Activated naive CD4-positive, alpha-beta T cell treated with anti-CD3 and anti-CD28 coated beads, Interleukin-2, amount 50 U/mL, for 24 hours (primary cell): Measurements from ENCODE around the gene REELD1.

ENCODE experiments used
- H3K27ac Mint-ChIP-seq: one replicate; pipeline ENCODE4 v1.8.0; 2021; ENCODE audit warnings: mild to moderate bottlenecking, mixed read lengths
- H3K27me3 Mint-ChIP-seq: one replicate; pipeline ENCODE4 v1.8.0; 2021; ENCODE audit warnings: mixed read lengths
- H3K36me3 Mint-ChIP-seq: one replicate; pipeline ENCODE4 v1.8.0; 2021; ENCODE audit warnings: mixed read lengths
- H3K4me1 Mint-ChIP-seq: one replicate; pipeline ENCODE4 v1.8.0; 2021; ENCODE audit warnings: mixed read lengths
- H3K4me3 Mint-ChIP-seq: one replicate; pipeline ENCODE4 v1.8.0; 2021; ENCODE audit warnings: mild to moderate bottlenecking, mixed read lengths
- H3K9me3 Mint-ChIP-seq: one replicate; pipeline ENCODE4 v1.8.0; 2021; ENCODE audit warnings: mixed read lengths

REELD1 gene

DNA sequence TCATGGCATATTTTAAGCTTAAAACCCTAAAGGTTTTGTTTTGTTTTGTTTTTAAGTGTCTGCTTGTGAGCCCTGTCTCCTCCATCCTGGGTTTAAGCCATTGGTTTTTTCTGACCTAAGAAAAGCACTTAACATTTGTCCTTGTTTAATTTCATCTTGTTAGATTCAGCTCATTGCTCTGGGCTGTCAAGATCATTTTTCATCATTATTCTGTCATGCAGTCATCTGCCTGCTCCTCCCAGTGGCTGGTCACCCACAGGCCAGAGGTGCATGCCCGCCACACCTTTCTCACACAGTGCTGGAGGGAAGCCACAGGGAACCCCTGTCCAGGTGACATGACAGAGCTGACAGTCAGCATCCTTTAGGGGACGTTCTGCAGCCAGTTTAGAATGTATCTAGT is 11.7 kb upstream of the REELD1 start:
- H3K4me3 Mint-ChIP-seq: no peak overlapping the region
- no peak overlapping the region for H3K27ac Mint-ChIP-seq
- no peaks in the 10 kb centered on the region for H3K4me1 Mint-ChIP-seq

DNA sequence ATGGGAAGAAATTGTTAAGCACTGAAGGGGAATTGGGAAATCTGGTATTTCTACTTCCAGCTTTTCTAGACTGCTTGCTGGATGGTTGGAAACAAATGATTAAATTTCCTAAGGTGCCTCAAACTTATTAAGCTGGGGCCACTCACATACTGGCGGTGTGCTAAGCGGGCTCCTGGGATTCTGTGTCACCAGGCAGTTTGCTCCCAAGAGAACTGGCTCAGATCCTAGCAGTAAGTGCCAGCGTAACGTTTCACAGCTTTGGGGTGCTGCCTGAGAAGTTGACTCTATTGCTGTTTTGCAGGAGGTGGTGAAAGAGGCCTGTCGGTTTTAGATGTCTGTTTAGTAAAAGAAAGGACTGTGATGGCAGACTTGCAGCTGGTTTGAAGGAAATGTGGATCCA is 6.9 kb upstream of the REELD1 start:
- H3K27ac Mint-ChIP-seq: no peak overlapping the region
- H3K4me1 Mint-ChIP-seq: no peaks in the 10 kb centered on the region
- peaks cover 20% of the 10 kb centered on the region for H3K36me3 Mint-ChIP-seq
- no peak overlapping the region for H3K4me3 Mint-ChIP-seq
- no peaks in the 10 kb centered on the region for H3K9me3 Mint-ChIP-seq
- H3K27me3 Mint-ChIP-seq: no peaks in the 10 kb centered on the region

More for the DNA sequence above, 11.7 kb upstream of the REELD1 start:
- Mint-ChIP-seq H3K9me3 (no peaks in the 10 kb centered on the region), H3K27me3 (no peaks in the 10 kb centered on the region), H3K36me3 (peaks cover 20% of the 10 kb centered on the region)

- no peaks in the 10 kb centered on the region for H3K4me1 Mint-ChIP-seq
- H3K36me3 Mint-ChIP-seq: peaks cover 2% of the 10 kb centered on the region
- H3K27ac Mint-ChIP-seq: no peak overlapping the region
- H3K9me3 Mint-ChIP-seq: no peaks in the 10 kb centered on the region
- H3K27me3 Mint-ChIP-seq: no peaks in the 10 kb centered on the region
- no peak overlapping the region for H3K4me3 Mint-ChIP-seq
Measured at GRCh38 chr4:146210890-146211289, 3.4 kb upstream of the REELD1 start.

DNA sequence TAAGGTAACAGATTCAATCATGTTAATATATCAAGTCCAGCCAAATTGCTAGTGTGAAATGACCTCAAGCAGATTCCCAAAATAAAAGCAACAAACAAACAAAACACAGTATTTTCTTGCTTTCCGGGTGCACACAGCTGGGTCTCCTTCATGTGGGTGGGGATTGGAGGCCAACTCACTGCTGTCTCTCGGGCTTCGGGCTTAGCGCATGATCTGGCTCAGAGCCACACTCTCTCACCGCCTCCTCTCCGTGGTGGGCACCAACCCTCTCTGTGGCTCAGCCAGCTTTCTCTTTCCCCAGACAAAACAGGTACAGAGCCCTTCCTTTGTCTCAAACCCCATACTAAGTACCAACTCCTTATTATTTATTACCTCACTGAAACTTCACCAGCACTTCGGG is 2.9 kb upstream of the REELD1 start:
- H3K36me3 Mint-ChIP-seq: peaks cover 2% of the 10 kb centered on the region
- no peaks in the 10 kb centered on the region for H3K27me3 Mint-ChIP-seq
- H3K27ac Mint-ChIP-seq: no peak overlapping the region
- H3K4me3 Mint-ChIP-seq: no peak overlapping the region
- no peaks in the 10 kb centered on the region for H3K9me3 Mint-ChIP-seq
- H3K4me1 Mint-ChIP-seq: no peaks in the 10 kb centered on the region

DNA sequence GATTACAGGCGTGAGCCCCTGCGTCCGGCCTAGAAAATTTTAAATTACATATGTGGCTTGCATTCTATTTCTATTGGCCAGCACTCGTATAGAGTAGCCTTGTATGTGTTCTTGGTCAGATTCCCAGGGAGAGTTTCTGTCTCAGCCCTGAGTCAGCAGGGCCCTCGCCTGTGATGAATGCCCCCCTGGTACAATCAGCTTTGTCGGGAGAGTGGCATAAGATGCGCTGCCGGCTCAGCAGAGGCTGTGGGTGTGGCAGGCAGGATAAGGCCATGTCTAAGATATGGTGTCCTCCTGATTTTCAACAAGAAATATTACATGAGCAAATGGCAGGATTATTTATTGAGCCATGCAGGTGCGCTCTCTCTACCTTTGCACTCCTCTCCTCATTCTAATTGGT is 1.6 kb upstream of the REELD1 start:
- no peak overlapping the region for H3K4me3 Mint-ChIP-seq
- H3K9me3 Mint-ChIP-seq: no peaks in the 10 kb centered on the region
- no peaks in the 10 kb centered on the region for H3K27me3 Mint-ChIP-seq
- H3K4me1 Mint-ChIP-seq: no peaks in the 10 kb centered on the region
- H3K27ac Mint-ChIP-seq: no peak overlapping the region
- H3K36me3 Mint-ChIP-seq: no peaks in the 10 kb centered on the region

DNA sequence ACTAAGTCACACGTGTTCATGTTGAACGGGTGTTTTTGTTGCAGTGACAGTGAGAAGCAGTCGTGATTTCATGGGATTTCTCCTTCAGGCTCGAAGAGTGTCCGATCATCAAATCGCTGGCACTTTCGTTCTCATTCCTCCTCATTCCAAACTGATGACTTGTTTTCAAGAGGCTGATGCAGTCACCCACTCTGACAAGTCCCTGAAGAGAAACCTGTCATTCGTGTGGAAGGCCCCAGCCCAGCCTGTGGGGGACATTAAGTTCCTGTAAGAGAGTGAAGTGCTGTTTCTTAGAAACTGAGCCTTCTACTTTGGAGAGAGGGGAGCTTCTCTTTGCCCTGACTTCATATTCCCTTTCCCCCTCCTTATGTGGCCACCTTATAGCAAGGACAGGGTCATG is 8.0 kb downstream of the REELD1 start:
- Mint-ChIP-seq H3K9me3 (no peaks in the 10 kb centered on the region), H3K36me3 (no peaks in the 10 kb centered on the region), H3K4me1 (no peaks in the 10 kb centered on the region), H3K27me3 (no peaks in the 10 kb centered on the region), H3K4me3 (no peak overlapping the region), H3K27ac (no peak overlapping the region)

- Mint-ChIP-seq H3K27me3 (no peaks in the 10 kb centered on the region), H3K9me3 (no peaks in the 10 kb centered on the region), H3K36me3 (no peaks in the 10 kb centered on the region), H3K27ac (no peak overlapping the region), H3K4me1 (no peaks in the 10 kb centered on the region), H3K4me3 (no peak overlapping the region)
Measured at GRCh38 chr4:146224326-146224966, 10.1 kb downstream of the REELD1 start.

DNA sequence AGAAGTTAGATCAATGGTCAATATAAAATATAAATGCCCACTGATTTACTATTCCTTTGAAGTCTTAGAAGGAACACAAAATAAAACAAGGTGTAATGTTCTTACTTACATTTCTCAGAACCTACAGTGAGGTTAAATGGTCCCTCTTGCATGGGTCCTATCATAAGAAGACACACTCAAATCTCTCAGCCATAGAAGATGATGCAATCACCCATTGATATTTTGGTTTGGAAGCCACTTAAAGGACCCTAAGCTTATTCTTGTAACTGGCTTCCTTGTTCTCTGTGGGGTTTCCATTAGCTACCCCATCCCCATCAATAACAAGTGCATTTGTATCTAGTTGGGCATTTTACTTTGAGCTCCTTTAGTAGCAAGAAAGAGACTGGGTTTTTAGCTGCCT is 15.1 kb downstream of the REELD1 start:
- Mint-ChIP-seq H3K4me3 (no peak overlapping the region), H3K36me3 (no peaks in the 10 kb centered on the region), H3K27me3 (no peaks in the 10 kb centered on the region), H3K4me1 (no peaks in the 10 kb centered on the region), H3K9me3 (no peaks in the 10 kb centered on the region), H3K27ac (no peak overlapping the region)

- Mint-ChIP-seq H3K4me1 (no peaks in the 10 kb centered on the region), H3K9me3 (no peaks in the 10 kb centered on the region), H3K4me3 (no peak overlapping the region), H3K36me3 (no peaks in the 10 kb centered on the region), H3K27me3 (no peaks in the 10 kb centered on the region), H3K27ac (no peak overlapping the region)
Measured at GRCh38 chr4:146232131-146232722, 17.9 kb downstream of the REELD1 start.

DNA sequence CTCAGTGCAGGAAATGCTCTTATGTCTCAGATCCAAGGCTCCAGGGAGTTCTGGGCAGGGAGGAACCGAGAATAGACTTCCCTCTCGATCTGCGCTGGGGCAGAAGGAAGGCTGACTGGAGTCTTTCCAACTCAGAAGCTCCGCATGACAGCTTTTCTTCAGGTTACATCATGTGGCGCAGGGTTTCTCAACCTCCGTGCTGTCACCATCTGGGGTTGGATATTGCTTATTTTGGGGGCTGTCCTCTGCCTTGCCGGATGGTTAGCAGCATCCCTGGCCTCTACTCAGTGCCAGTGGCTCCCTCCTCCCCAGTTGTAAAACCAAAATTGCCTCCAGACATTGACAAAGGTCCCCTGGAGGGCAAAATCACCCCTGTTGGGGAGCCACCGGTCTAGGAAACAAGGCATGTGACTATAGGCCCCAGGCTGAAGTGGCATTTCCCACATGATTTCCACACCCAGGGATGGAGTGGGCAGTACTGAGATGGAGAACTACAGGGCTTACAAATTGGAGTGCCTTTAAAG is 21.4 kb downstream of the REELD1 start:
- Mint-ChIP-seq H3K27me3 (peaks cover 1% of the 10 kb centered on the region), H3K36me3 (no peaks in the 10 kb centered on the region), H3K9me3 (no peaks in the 10 kb centered on the region), H3K4me3 (no peak overlapping the region), H3K27ac (no peak overlapping the region), H3K4me1 (no peaks in the 10 kb centered on the region)

DNA sequence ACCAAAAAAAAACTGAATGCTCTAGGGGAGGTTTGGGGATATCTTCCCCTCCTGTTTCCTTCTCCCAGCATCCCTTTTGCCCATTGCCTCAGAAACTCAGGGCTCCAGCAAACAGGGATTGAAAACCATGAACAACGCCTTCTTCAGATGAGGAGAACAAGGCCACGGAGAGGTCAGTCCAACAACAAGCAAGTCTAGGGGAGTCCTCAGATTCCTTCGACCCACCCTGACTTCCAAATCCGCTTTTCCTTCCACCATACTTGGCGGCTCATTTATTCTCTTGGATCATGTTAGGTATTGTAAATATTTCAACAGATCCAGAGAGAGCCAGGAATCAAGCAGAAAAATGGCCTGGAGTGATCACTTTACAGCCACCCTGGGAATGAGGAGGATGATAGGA is 21.9 kb downstream of the REELD1 start:
- no peaks in the 10 kb centered on the region for H3K9me3 Mint-ChIP-seq
- no peaks in the 10 kb centered on the region for H3K36me3 Mint-ChIP-seq
- H3K4me1 Mint-ChIP-seq: no peaks in the 10 kb centered on the region
- H3K27me3 Mint-ChIP-seq: peaks cover 1% of the 10 kb centered on the region
- no peak overlapping the region for H3K4me3 Mint-ChIP-seq
- no peak overlapping the region for H3K27ac Mint-ChIP-seq

DNA sequence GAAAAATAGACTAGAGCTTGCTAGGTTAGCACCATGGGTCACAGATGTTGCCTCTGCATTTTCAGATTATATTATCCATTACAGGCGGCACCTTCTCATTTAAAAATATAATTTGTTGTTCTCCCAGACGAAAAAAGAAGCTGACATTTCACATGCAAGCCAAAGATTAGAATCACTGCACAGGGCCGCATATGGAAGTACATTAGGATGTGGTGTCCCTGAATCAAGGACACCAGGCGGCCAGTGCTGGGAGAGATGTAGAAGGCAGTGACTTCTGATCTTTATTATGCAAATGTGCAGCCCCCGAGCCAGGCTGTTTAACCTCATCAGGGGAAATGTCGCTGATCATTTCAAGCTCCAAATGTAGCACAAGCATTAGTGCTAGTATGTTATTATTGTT is 22.8 kb downstream of the REELD1 start:
- no peak overlapping the region for H3K4me3 Mint-ChIP-seq
- peaks cover 4% of the 10 kb centered on the region for H3K27me3 Mint-ChIP-seq
- H3K27ac Mint-ChIP-seq: no peak overlapping the region
- no peaks in the 10 kb centered on the region for H3K9me3 Mint-ChIP-seq
- peaks cover 3% of the 10 kb centered on the region for H3K4me1 Mint-ChIP-seq
- no peaks in the 10 kb centered on the region for H3K36me3 Mint-ChIP-seq

GRCh38 chr4:146238107-146238506 is 23.8 kb downstream of the REELD1 start:
- H3K27ac Mint-ChIP-seq: no peak overlapping the region
- H3K4me3 Mint-ChIP-seq: no peak overlapping the region
- no peaks in the 10 kb centered on the region for H3K9me3 Mint-ChIP-seq
- no peaks in the 10 kb centered on the region for H3K36me3 Mint-ChIP-seq
- H3K27me3 Mint-ChIP-seq: peaks cover 4% of the 10 kb centered on the region
- H3K4me1 Mint-ChIP-seq: peaks cover 5% of the 10 kb centered on the region

- H3K9me3 Mint-ChIP-seq: no peaks in the 10 kb centered on the region
Measured at GRCh38 chr4:146243141-146243882, 29.0 kb downstream of the REELD1 start.

GRCh38 chr4:146243883-146244277 is 29.5 kb downstream of the REELD1 start:
- Mint-ChIP-seq H3K9me3 (no peaks in the 10 kb centered on the region), H3K4me1 (peaks cover 22% of the 10 kb centered on the region), H3K27me3 (peaks cover 3% of the 10 kb centered on the region), H3K36me3 (no peaks in the 10 kb centered on the region), H3K27ac (no peak overlapping the region), H3K4me3 (no peak overlapping the region)

More at GRCh38 chr4:146243141-146243882, 29.0 kb downstream of the REELD1 start:
- Mint-ChIP-seq H3K27ac (no peak overlapping the region), H3K4me3 (peak overlapping the region; percentile 59), H3K36me3 (no peaks in the 10 kb centered on the region), H3K27me3 (peaks cover 3% of the 10 kb centered on the region), H3K4me1 (peaks cover 22% of the 10 kb centered on the region)

- Mint-ChIP-seq H3K36me3 (no peaks in the 10 kb centered on the region), H3K4me3 (no peak overlapping the region), H3K27me3 (peaks cover 3% of the 10 kb centered on the region), H3K4me1 (peaks cover 22% of the 10 kb centered on the region), H3K27ac (no peak overlapping the region), H3K9me3 (no peaks in the 10 kb centered on the region)
Measured at GRCh38 chr4:146244496-146244895, 30.2 kb downstream of the REELD1 start.
